Cortex of kidney (tissue), 1 donor: ENCODE data around the gene GRAMD1B.

ENCODE experiments used
- DNase-seq: peaks from one replicate; lab custom pipeline; 2025; lab: John Stamatoyannopoulos, UW

The GRAMD1B gene

GRCh38 chr11:123532131-123532530 is 102.1 kb downstream of the GRAMD1B start:
- no peak for DNase-seq

GRCh38 chr11:123535401-123535800 is 105.3 kb downstream of the GRAMD1B start:
- DNase-seq, result no peak

GRCh38 chr11:123536690-123537437 is 106.8 kb downstream of the GRAMD1B start:
- DNase-seq, result no peak

- DNase-seq, result no peak
These were observed 107.7 kb downstream of the GRAMD1B start for GRCh38 chr11:123537726-123538125.

- no peak for DNase-seq
These were observed 113.7 kb downstream of the GRAMD1B start for GRCh38 chr11:123543797-123544196.

- DNase-seq, result no peak
These were observed 114.7 kb downstream of the GRAMD1B start for GRCh38 chr11:123544631-123545375.

- no peak for DNase-seq
These were observed 115.7 kb downstream of the GRAMD1B start for GRCh38 chr11:123545726-123546270.

GRCh38 chr11:123546515-123546914 is 116.4 kb downstream of the GRAMD1B start:
- DNase-seq, result no peak

GRCh38 chr11:123547180-123547579 is 117.1 kb downstream of the GRAMD1B start:
- no peak for DNase-seq

GRCh38 chr11:123548774-123549173 is 118.7 kb downstream of the GRAMD1B start:
- DNase-seq, result no peak

GRCh38 chr11:123549926-123550917 is 120.2 kb downstream of the GRAMD1B start:
- no peak for DNase-seq

GRCh38 chr11:123551079-123551478 is 121.0 kb downstream of the GRAMD1B start:
- no peak for DNase-seq

- no peak for DNase-seq
These were observed 126.6 kb downstream of the GRAMD1B start for GRCh38 chr11:123556633-123557032.

GRCh38 chr11:123558536-123559315 is 128.7 kb downstream of the GRAMD1B start:
- no peak for DNase-seq

- no peak for DNase-seq
These were observed 129.5 kb downstream of the GRAMD1B start for GRCh38 chr11:123559523-123559955.

GRCh38 chr11:123560006-123560405 is 129.9 kb downstream of the GRAMD1B start:
- DNase-seq, result no peak

GRCh38 chr11:123561431-123561800 is 131.3 kb downstream of the GRAMD1B start:
- no peak for DNase-seq

GRCh38 chr11:123562158-123562557 is 132.1 kb downstream of the GRAMD1B start:
- no peak for DNase-seq

- DNase-seq, result no peak
These were observed 132.8 kb downstream of the GRAMD1B start for GRCh38 chr11:123562829-123563228.

GRCh38 chr11:123564221-123564620 is 134.2 kb downstream of the GRAMD1B start:
- DNase-seq, result no peak

- no peak for DNase-seq
These were observed 136.8 kb downstream of the GRAMD1B start for GRCh38 chr11:123566852-123567251.
